Transverse colon (tissue), 4 donors: ENCODE measurements around the gene TMEM170A. TPM values are rescaled to one million over a fixed set of nuclear protein-coding genes. Genes with fewer than 3 reads are reported as not detected.

Experiments
- DNase-seq: peaks from one replicate; pipeline ENCODE4 v3.0.0-alpha.2; 2019
- H3K27ac ChIP-seq, 4 donors: fragments of 200-600 bp; sonication (generic); 2 replicates each; pipeline ENCODE4 v1.5.1; 2016 to 2018; ENCODE audit warnings: inconsistent platforms in 4 of 4
- H3K27me3 ChIP-seq: fragments of 200-600 bp; sonication (generic); 2 replicates; pipeline ENCODE4 v1.5.1; 2017; ENCODE audit warnings: inconsistent platforms
- H3K36me3 ChIP-seq, 4 donors: fragments of 200-600 bp; sonication (generic); 2 replicates each; pipeline ENCODE4 v1.5.1; 2017 to 2019; ENCODE audit warnings: inconsistent platforms in 4 of 4
- H3K4me1 ChIP-seq, 4 donors: fragments of 200-600 bp; sonication (generic); 2 replicates each; pipeline ENCODE4 v1.5.1; 2017 to 2020; ENCODE audit warnings: inconsistent platforms in 4 of 4
- H3K4me3 ChIP-seq, 4 donors: fragments of 200-600 bp; sonication (generic); 1 replicate in 1 of 4; 2 replicates in 3 of 4; pipeline versions ENCODE4 v1.5.1 to v1.6.1; 2017 to 2019; ENCODE audit warnings: inconsistent platforms in 4 of 4
- H3K9me3 ChIP-seq, 2 donors: fragments of 200-600 bp; sonication (generic); 2 replicates each; pipeline ENCODE4 v1.5.1; 2017 to 2019; ENCODE audit warnings: inconsistent platforms in 2 of 2
- CTCF ChIP-seq, 5 experiments: fragments of 200-600 bp in 3 of 5; fragments of 450-650 bp in 2 of 5; sonication (generic) in 3 of 5; IDR thresholded peaks; 1 replicate in 2 of 5; 2 replicates in 3 of 5; pipeline ENCODE4 v1.5.1; 2016 to 2017; ENCODE audit warnings: antibody characterized with exemption in 5 of 5, inconsistent platforms in 3 of 5, mild to moderate bottlenecking in 2 of 5, moderate library complexity in 1 of 5
- EP300 ChIP-seq: sonication (generic); formaldehyde crosslinking; IDR thresholded peaks from one replicate; pipeline ENCODE4 v1.6.1; 2017; ENCODE audit warnings: antibody characterized with exemption, low read depth
- POLR2A ChIP-seq: fragments of 450-650 bp; IDR thresholded peaks from one replicate; pipeline ENCODE4 v1.6.1; 2016; ENCODE audit warnings: antibody characterized with exemption, mild to moderate bottlenecking, moderate library complexity
- POLR2AphosphoS5 ChIP-seq, 3 donors: sonication (generic); formaldehyde crosslinking; IDR thresholded peaks; one replicate each; pipeline ENCODE4 v1.6.1; 2016; ENCODE audit warnings: antibody characterized with exemption in 3 of 3
- WGBS, 2 donors: methylation state at CpG; one replicate each; pipeline ENCODE4 v1.1.5; 2018; ENCODE audit warnings: low coverage in 1 of 2; 5-methylcytosine and 5-hydroxymethylcytosine counted together
- in situ Hi-C, 4 donors: fragments of 200-750 bp; cut with MboI; loops; one replicate each; pipeline versions ENCODE4 v1.15.0 to v1.15.1; 2017; ENCODE audit warnings: low sequenced_read_pairs in 3 of 4, low pct_ligation_motif_present in 1 of 4, low pct_unique_long_range_greater_than_20kb in 1 of 4
- intact Hi-C: fragments of 100-400 bp; cut with DNase I; formaldehyde crosslinking; loops from one replicate; pipeline ENCODE4 v1.15.1; 2023; ENCODE audit warnings: low total_unique reads
- total RNA-seq, 4 donors: library from RNA; depleted of rRNA; stranded (reverse); fragments of >200 nt; gene quantifications; one replicate each; pipeline ENCODE4 v1.1.0, GENCODE V29; 2016

Gene TMEM170A
- total RNA-seq = 10 to 100 TPM; 16.5 to 96.7 (median 49.2) TPM

GRCh38 chr16:75464122-75464918, at the start of gene TMEM170A:
TMEM170A (minus strand) TSS chr16:75464689; CDS start chr16:75464600, 89 bp downstream.
- H3K4me1 ChIP-seq = peaks cover 9 to 39% (median 35%) of the 10 kb centered on the region in 4 donors
- no peaks in the 10 kb centered on the region for H3K27me3 ChIP-seq
- TF ChIP-seq CTCF (IDR thresholded peaks at IDR 0.05) (peak; percentile 100), EP300 (no peak), POLR2AphosphoS5 (IDR thresholded peaks at IDR 0.05) (peak; percentile 95 to 99 (median 98)), POLR2A (peak; percentile 98)
- H3K9me3 ChIP-seq = no peaks in the 10 kb centered on the region
- H3K4me3 ChIP-seq = peak within 1 kb of the TSS; percentile 75 to 99 (median 84)
- no peaks in the 10 kb centered on the region for H3K36me3 ChIP-seq
- H3K27ac ChIP-seq = peak within 1 kb of the TSS; percentile 91 to 97 (median 96)
- WGBS, 2 donors = 0 to 1% methylated on average over 1 to 78 of the region's 89 CpGs
- intact Hi-C loops (no loop called here), in situ Hi-C loops (loop anchor here in 2 of 4 donors (25.0 kb wide), 1 partner anchor 173 kb away; the partner anchor contains the start of genes KARS1 (in 2 of the 2) and TERF2IP (in 2 of the 2))
- DNase-seq = peak; percentile 100

- H3K4me1 ChIP-seq = peaks cover 0 to 3% (median 0%) of the 10 kb centered on the region in 4 donors
- no peaks in the 10 kb centered on the region for H3K9me3 ChIP-seq
- intact Hi-C loops = no loop called here
- peak overlapping the region in 3 of 4 donors; percentile 8 to 37 (median 25) for H3K27ac ChIP-seq
- H3K4me3 ChIP-seq = no peak overlapping the region
- peak; percentile 55 for DNase-seq
- H3K36me3 ChIP-seq = no peaks in the 10 kb centered on the region
- TF ChIP-seq POLR2A = no peak
- TF ChIP-seq POLR2AphosphoS5 (IDR thresholded peaks at IDR 0.05) = peak in 1 of 3 donors; percentile 32
- WGBS, 2 donors = 13 to 34% methylated on average over 1 to 7 of the region's 7 CpGs
- no peaks in the 10 kb centered on the region for H3K27me3 ChIP-seq
- in situ Hi-C loops = no loop called here
These were observed 42.1 kb upstream of the TMEM170A start for GRCh38 chr16:75506574-75506973.

- Histone ChIP-seq H3K36me3 (no peaks in the 10 kb centered on the region), H3K4me3 (no peak overlapping the region), H3K27ac (peak overlapping the region in 1 of 4 donors; percentile 12), H3K27me3 (no peaks in the 10 kb centered on the region), H3K4me1 (peaks cover 0 to 6% (median 0%) of the 10 kb centered on the region in 4 donors), H3K9me3 (no peaks in the 10 kb centered on the region)
- in situ Hi-C loops = no loop called here
- DNase-seq = no peak
- intact Hi-C loops = no loop called here
- 67 to 100% methylated on average over 1 to 3 of the region's 3 CpGs for WGBS, 2 donors
- TF ChIP-seq CTCF (IDR thresholded peaks at IDR 0.05) = no peak
- no peak for TF ChIP-seq POLR2AphosphoS5 (IDR thresholded peaks at IDR 0.05)
- TF ChIP-seq POLR2A = no peak
- TF ChIP-seq EP300 = no peak
These were observed 41.6 kb upstream of the TMEM170A start for GRCh38 chr16:75506107-75506506.

GRCh38 chr16:75503801-75504200, 39.3 kb upstream of the TMEM170A start:
- TF ChIP-seq POLR2A (no peak), POLR2AphosphoS5 (IDR thresholded peaks at IDR 0.05) (no peak), CTCF (IDR thresholded peaks at IDR 0.05) (no peak), EP300 (no peak)
- intact Hi-C loops = no loop called here

More at GRCh38 chr16:75503801-75504200, 39.3 kb upstream of the TMEM170A start:
- in situ Hi-C loops = no loop called here
- Histone ChIP-seq H3K9me3 (no peaks in the 10 kb centered on the region), H3K27ac (no peak overlapping the region), H3K36me3 (no peaks in the 10 kb centered on the region), H3K4me1 (peaks cover 0 to 6% (median 0%) of the 10 kb centered on the region in 4 donors), H3K27me3 (no peaks in the 10 kb centered on the region), H3K4me3 (no peak overlapping the region)
- 81 to 100% methylated on average over 1 of the region's 1 CpG for WGBS, 2 donors
- DNase-seq = no peak
